Measurements from ENCODE around the gene POU2F3. TPM values are rescaled to one million over a fixed set of nuclear protein-coding genes. Genes with fewer than 3 reads are reported as not detected.
"Not testable (repeated sequence)": the region's sequence is repeated elsewhere in the genome, so short reads cannot be mapped to it uniquely, and the experiment has no call there.

POU2F3 gene
- total and polyA plus RNA-seq, 11 donors: 0.15 TPM; not detected in 10

- no peak for DNase-seq
- peaks cover 0 to 26% (median 11%) of the 10 kb centered on the region in 9 donors for H3K27me3 ChIP-seq
- no peak for ATAC-seq
- H3K4me1 ChIP-seq: no peaks in the 10 kb centered on the region
- H3K27ac ChIP-seq: no peak overlapping the region
- H3K9me3 ChIP-seq: no peaks in the 10 kb centered on the region
- no peaks in the 10 kb centered on the region for H3K36me3 ChIP-seq
- intact Hi-C loops (cut with DNase I): no loop called here
- TF ChIP-seq CTCF (IDR thresholded peaks at IDR 0.05) (no peak), POLR2A (IDR thresholded peaks at IDR 0.05) (no peak)
- no peak overlapping the region for H3K4me3 ChIP-seq
- WGBS, 4 donors: 76 to 86% (median 82%) methylated on average over 5 of the region's 5 CpGs
These were observed 31.7 kb downstream of the POU2F3 start for GRCh38 chr11:120271672-120272071.

DNA sequence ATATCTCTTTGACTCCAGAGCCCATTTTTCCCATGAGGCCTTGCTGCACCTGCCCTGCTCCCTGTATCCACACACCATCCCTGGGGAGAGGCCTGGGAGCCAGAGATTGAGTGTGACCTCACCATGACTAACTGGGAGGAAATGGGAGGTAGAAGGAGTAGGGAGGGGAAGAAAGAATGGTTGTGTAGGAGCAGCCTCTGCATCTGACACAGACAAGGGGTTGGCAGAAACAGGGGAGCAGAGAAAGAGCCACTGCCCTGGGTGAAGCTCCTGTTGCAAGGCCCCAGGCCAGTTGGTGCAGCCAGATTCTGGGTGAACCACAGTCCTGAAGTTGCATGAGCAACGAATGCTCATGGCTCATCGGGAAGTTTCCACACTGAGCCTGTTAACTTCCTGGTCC lies 32.4 kb downstream of the POU2F3 start:
- ATAC-seq (peak in 1 of 4 donors; percentile 22), DNase-seq (no peak)
- intact Hi-C loops (cut with DNase I): no loop called here
- Histone ChIP-seq H3K9me3 (no peaks in the 10 kb centered on the region), H3K27ac (no peak overlapping the region), H3K4me1 (no peaks in the 10 kb centered on the region), H3K4me3 (no peak overlapping the region), H3K27me3 (peaks cover 0 to 22% (median 9%) of the 10 kb centered on the region in 9 donors), H3K36me3 (no peaks in the 10 kb centered on the region)
- WGBS, 4 donors: 77 to 96% (median 87%) methylated on average over 2 of the region's 2 CpGs
- TF ChIP-seq POLR2A (IDR thresholded peaks at IDR 0.05) (no peak), CTCF (IDR thresholded peaks at IDR 0.05) (no peak)

- no peaks in the 10 kb centered on the region for H3K9me3 ChIP-seq
- ATAC-seq (no peak), DNase-seq (no peak)
- peaks cover 0 to 13% (median 5%) of the 10 kb centered on the region in 9 donors for H3K27me3 ChIP-seq
- no peak overlapping the region for H3K27ac ChIP-seq
- intact Hi-C loops (cut with DNase I): no loop called here
- TF ChIP-seq POLR2A (IDR thresholded peaks at IDR 0.05) (no peak), CTCF (IDR thresholded peaks at IDR 0.05) (no peak)
- 93 to 98% (median 96%) methylated on average over 2 of the region's 2 CpGs for WGBS, 4 donors
- no peaks in the 10 kb centered on the region for H3K4me1 ChIP-seq
- H3K36me3 ChIP-seq: no peaks in the 10 kb centered on the region
- no peak overlapping the region for H3K4me3 ChIP-seq
These were observed 33.5 kb downstream of the POU2F3 start for GRCh38 chr11:120273432-120273831.

DNA sequence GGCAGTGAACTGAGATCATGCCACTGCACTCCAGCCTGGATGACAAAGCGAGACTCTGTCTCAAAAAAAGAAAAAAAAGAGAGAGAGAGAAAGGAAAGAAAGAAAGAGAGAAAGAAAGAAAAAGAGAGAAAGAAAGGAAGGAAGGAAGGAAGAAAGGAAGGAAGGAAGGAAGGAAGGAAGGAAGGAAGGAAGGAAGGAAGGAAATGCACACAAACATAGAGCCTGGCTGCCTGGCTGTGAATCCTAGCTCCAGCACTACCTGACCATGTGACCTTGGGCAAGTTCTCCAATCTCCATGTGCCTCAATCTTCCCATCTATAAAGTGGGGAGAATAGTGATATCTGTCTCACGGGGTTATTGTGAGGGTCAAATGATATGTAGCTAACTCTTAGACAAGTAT lies 34.0 kb downstream of the POU2F3 start:
- H3K9me3 ChIP-seq; H3K27ac ChIP-seq; H3K4me1 ChIP-seq; ATAC-seq; H3K27me3 ChIP-seq; H3K4me3 ChIP-seq; H3K36me3 ChIP-seq; DNase-seq; intact Hi-C loops (cut with DNase I): not testable (repeated sequence)
- WGBS, 4 donors: 91 to 98% (median 96%) methylated on average over 2 of the region's 2 CpGs

DNA sequence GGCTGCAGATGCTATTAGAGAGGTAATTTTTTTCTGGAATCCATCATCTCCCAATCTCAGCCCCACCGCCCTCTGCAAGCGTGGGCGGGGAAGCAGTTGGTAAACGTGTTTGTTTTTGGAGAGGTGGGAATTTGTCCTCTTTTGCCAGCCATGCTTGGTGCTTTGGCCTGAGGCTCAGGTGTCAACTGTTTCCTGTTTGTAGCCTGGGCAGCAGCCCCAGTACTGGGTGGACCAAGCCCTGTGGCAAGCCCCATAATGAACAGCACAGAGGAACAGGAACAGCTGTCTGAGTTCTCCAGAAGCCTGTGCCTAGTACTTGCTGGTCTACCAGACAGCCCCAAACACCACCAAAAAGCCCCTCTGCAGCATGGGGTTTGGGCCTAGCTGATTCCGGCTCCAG lies 39.6 kb downstream of the POU2F3 start:
- 83 to 91% (median 87%) methylated on average over 5 of the region's 5 CpGs for WGBS, 4 donors
- DNase-seq: no peak
- no peak for TF ChIP-seq CTCF (IDR thresholded peaks at IDR 0.05)
- no peak for TF ChIP-seq POLR2A (IDR thresholded peaks at IDR 0.05)
- H3K27ac ChIP-seq: no peak overlapping the region
- no peak overlapping the region for H3K4me3 ChIP-seq
- peaks cover 0 to 13% (median 2%) of the 10 kb centered on the region in 12 donors for H3K4me1 ChIP-seq
- no peak for ATAC-seq
- no peaks in the 10 kb centered on the region for H3K36me3 ChIP-seq
- intact Hi-C loops (cut with DNase I): no loop called here
- H3K27me3 ChIP-seq: no peaks in the 10 kb centered on the region
- H3K9me3 ChIP-seq: no peaks in the 10 kb centered on the region

Data from heart left ventricle (tissue), 16 donors.